Mononuclear cell (primary cell): ENCODE results near the gene CHCHD6. TPM values are rescaled to one million over a fixed set of nuclear protein-coding genes. Genes with fewer than 3 reads are reported as not detected.

Source experiments
- H3K27me3 ChIP-seq: 2 replicates; pipeline ENCODE4 v1.6.0; 2011; ENCODE audit warnings: low read length, control low read depth; ENCODE audit not compliant: insufficient read depth
- H3K4me1 ChIP-seq: 2 replicates; pipeline ENCODE4 v1.5.1; 2011; ENCODE audit warnings: mild to moderate bottlenecking, low read length, control low read depth; ENCODE audit not compliant: insufficient read depth
- H3K4me3 ChIP-seq: 2 replicates; pipeline ENCODE4 v1.5.1; 2011; ENCODE audit warnings: mild to moderate bottlenecking, low read length, moderate library complexity
- H3K9me3 ChIP-seq: 2 replicates; pipeline ENCODE4 v1.5.1; 2011; ENCODE audit warnings: low read depth, mild to moderate bottlenecking, control low read depth, low read length
- total RNA-seq: library from RNA; depleted of rRNA; stranded (reverse); fragments of >200 nt; gene quantifications from one replicate; pipeline ENCODE4 v1.2.3, GENCODE V29; 2012

CHCHD6 gene
- total RNA-seq, 1 donor: 3.4 TPM

DNA sequence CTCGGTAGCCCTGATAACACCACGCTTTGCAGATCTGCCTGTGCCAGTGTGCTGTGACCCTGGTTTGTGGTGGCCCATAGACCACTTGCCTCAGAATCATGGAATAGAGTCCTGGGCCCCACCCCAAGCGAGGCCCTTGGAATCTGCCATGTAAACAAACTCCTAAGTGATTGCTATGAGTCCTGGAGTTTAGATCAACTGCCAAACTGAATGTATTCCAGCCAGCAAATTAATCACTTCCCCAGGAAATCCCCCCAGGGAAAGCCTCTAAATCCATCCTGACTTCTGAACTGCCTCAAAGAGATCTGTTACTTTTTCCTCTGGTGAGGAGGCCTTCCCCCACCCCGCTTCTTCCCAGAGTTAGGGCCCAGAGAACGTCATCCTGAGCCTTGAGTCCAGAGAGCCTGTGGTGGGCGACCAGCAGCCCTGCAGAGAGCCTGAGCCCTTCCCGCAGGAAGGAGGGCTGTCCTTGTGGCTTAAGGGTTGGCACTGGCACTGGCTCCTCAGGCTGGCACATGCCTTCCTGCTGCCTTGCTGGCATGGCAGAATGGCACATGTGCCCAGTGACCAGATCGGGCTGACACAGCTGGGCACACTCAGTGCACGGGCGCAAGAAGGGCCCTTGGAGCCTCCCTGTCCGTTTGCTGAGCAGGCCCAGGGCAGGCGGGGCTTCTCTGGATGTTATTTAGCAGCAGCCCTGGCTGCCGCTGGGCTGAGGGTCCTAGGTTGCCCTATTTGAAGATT, 228.3 kb downstream of the CHCHD6 start:
- Histone ChIP-seq H3K9me3 (no peaks in the 10 kb centered on the region), H3K4me3 (no peak overlapping the region), H3K4me1 (no peaks in the 10 kb centered on the region), H3K27me3 (peaks cover 32% of the 10 kb centered on the region)

- no peaks in the 10 kb centered on the region for H3K4me1 ChIP-seq
- H3K9me3 ChIP-seq: no peaks in the 10 kb centered on the region
- peaks cover 19% of the 10 kb centered on the region for H3K27me3 ChIP-seq
- H3K4me3 ChIP-seq: no peak overlapping the region
These were observed 230.0 kb downstream of the CHCHD6 start for GRCh38 chr3:126934031-126934531.

- Histone ChIP-seq H3K4me1 (no peaks in the 10 kb centered on the region), H3K4me3 (no peak overlapping the region), H3K9me3 (no peaks in the 10 kb centered on the region), H3K27me3 (peaks cover 17% of the 10 kb centered on the region)
These were observed 231.0 kb downstream of the CHCHD6 start for GRCh38 chr3:126934991-126935390.

- peaks cover 10% of the 10 kb centered on the region for H3K27me3 ChIP-seq
- no peaks in the 10 kb centered on the region for H3K9me3 ChIP-seq
- H3K4me3 ChIP-seq: no peak overlapping the region
- H3K4me1 ChIP-seq: no peaks in the 10 kb centered on the region
These were observed 231.9 kb downstream of the CHCHD6 start for GRCh38 chr3:126935756-126936509.

DNA sequence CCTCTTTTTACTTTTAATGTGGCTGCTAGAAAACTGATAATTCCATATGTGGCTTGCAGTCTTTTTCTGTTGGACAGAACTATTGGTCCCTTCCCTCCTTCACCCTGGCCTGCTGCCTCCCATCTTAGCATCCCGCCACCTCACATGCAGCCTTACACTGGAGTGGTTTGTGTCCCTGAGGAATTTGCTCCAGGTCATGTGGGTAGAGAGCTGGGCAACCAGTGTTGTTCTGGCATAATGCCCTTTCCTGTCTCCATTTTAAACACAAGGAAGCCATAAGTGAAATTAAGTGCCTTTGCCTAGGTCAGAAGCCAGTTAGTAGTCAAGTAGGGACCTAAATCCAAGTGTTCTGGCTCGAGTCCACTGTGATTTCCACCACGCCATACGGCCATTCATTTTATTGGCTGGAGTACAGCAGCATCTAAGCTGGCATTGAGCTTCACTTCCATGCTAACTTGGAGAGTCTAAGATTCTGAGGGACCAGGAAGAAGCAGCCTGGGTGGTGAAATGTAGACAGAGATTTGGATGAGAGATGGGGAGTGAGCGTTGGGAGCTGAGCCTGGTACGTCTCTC, 232.9 kb downstream of the CHCHD6 start:
- Histone ChIP-seq H3K4me3 (no peak overlapping the region), H3K9me3 (no peaks in the 10 kb centered on the region), H3K4me1 (no peaks in the 10 kb centered on the region), H3K27me3 (peaks cover 10% of the 10 kb centered on the region)

GRCh38 chr3:126937533-126937932, 233.5 kb downstream of the CHCHD6 start:
- no peaks in the 10 kb centered on the region for H3K9me3 ChIP-seq

DNA sequence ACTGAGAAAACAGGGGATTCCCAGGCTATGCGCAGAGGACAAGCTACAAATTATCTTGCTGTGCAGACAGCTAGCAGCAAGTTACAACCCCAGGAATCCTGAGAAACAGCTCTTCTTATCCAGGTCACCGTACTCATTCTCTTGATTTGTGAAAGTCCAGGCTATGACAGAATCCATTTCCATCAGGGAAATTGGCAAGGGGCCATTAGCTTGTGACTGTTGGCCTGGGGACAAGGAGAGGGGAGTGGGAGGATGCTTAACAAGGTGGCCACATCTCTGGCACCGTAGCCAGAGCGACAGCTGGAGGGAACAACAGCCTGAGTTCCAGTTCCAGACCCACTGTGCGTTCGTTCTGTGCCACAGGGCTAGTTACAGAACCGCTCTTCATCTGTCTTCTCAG, 233.9 kb downstream of the CHCHD6 start:
- Histone ChIP-seq H3K4me3 (no peak overlapping the region), H3K9me3 (no peaks in the 10 kb centered on the region), H3K4me1 (no peaks in the 10 kb centered on the region), H3K27me3 (peaks cover 9% of the 10 kb centered on the region)

More at GRCh38 chr3:126937533-126937932, 233.5 kb downstream of the CHCHD6 start:
- H3K4me3 ChIP-seq: no peak overlapping the region
- H3K4me1 ChIP-seq: no peaks in the 10 kb centered on the region
- peaks cover 10% of the 10 kb centered on the region for H3K27me3 ChIP-seq

GRCh38 chr3:126938520-126939337, 234.7 kb downstream of the CHCHD6 start:
- no peak overlapping the region for H3K4me3 ChIP-seq
- no peaks in the 10 kb centered on the region for H3K9me3 ChIP-seq
- peaks cover 6% of the 10 kb centered on the region for H3K27me3 ChIP-seq
- H3K4me1 ChIP-seq: no peaks in the 10 kb centered on the region

- Histone ChIP-seq H3K4me3 (no peak overlapping the region), H3K27me3 (peaks cover 3% of the 10 kb centered on the region), H3K9me3 (no peaks in the 10 kb centered on the region), H3K4me1 (no peaks in the 10 kb centered on the region)
These were observed 235.3 kb downstream of the CHCHD6 start for GRCh38 chr3:126939338-126939718.

GRCh38 chr3:126939733-126940132, 235.7 kb downstream of the CHCHD6 start:
- Histone ChIP-seq H3K9me3 (no peaks in the 10 kb centered on the region), H3K4me3 (no peak overlapping the region), H3K4me1 (no peaks in the 10 kb centered on the region), H3K27me3 (peaks cover 3% of the 10 kb centered on the region)

GRCh38 chr3:126941721-126942270, 237.8 kb downstream of the CHCHD6 start:
- H3K27me3 ChIP-seq: peaks cover 3% of the 10 kb centered on the region
- H3K4me3 ChIP-seq: no peak overlapping the region
- no peaks in the 10 kb centered on the region for H3K9me3 ChIP-seq
- H3K4me1 ChIP-seq: no peaks in the 10 kb centered on the region

DNA sequence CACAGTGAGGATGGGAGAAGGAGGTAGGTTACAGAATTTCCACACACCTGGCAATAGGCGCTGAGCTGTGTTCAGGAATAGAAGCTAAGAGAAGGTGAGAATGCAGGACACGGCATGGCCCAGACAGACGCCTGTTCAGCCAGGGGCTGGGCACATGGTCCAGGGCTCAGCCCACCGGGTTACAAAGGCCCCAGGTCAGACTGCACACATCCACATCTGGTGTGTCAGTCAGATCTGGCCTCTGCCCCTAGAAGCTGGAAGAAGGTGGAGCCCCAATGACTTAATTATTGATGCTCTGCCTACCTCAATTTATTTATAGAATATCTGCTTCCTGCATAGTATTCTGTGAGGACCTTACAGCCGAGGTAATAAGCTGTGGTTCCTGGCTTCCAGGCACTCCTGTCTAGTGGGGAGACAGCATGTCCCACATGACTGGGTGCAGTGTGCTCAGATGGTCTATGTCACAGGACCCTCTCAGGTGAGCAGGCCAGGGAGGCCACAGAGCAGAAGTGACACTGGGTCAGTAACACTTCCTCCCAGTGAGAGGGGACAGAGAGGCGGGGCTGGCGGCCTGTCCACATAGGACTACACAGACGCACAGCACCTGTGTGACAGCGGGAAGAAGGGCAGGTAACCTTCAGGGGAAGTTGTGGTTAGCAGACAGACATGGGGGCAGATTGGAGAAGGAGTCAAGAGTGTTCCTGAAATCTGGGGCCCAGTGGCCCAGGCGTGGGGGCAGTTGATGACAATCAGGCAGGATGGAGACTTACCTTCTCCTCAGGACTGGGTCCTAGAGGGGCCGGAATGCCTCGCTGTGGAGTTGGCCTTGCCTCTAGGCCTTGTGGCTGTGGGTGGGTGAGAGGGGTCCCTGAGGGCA, 240.3 kb downstream of the CHCHD6 start:
- H3K9me3 ChIP-seq: no peaks in the 10 kb centered on the region
- H3K27me3 ChIP-seq: no peaks in the 10 kb centered on the region
- H3K4me1 ChIP-seq: peaks cover 12% of the 10 kb centered on the region
- H3K4me3 ChIP-seq: no peak overlapping the region

- Histone ChIP-seq H3K9me3 (no peaks in the 10 kb centered on the region), H3K27me3 (no peaks in the 10 kb centered on the region), H3K4me3 (no peak overlapping the region), H3K4me1 (peaks cover 12% of the 10 kb centered on the region)
These were observed 241.2 kb downstream of the CHCHD6 start for GRCh38 chr3:126945171-126945721.
